WI38 (cell line): Measurements from ENCODE around the gene EFNB3.
A peak's percentile ranks its signal among the peaks of the same experiment; 100 is the strongest.

Source experiments
- H3K4me3 ChIP-seq: 2 replicates; pipeline ENCODE4 v1.5.1; 2011; ENCODE audit warnings: low read depth, mild to moderate bottlenecking, control low read depth, low read length
- CTCF ChIP-seq: IDR thresholded peaks from 2 replicates; pipeline ENCODE4 v1.5.1; 2012; ENCODE audit warnings: low read depth, mild to moderate bottlenecking, control low read depth, low read length

Gene EFNB3

GRCh38 chr17:7703584-7704479 is 1.2 kb upstream of the EFNB3 start:
- no peak overlapping the region for H3K4me3 ChIP-seq
- no peak for TF ChIP-seq CTCF

- TF ChIP-seq CTCF = no peak
- H3K4me3 ChIP-seq = peak overlapping the region; percentile 47
These were observed 560 bp downstream of the EFNB3 start for GRCh38 chr17:7705269-7706255.

GRCh38 chr17:7706631-7707354 is 1.8 kb downstream of the EFNB3 start:
- no peak for TF ChIP-seq CTCF
- H3K4me3 ChIP-seq = no peak overlapping the region

- TF ChIP-seq CTCF = no peak
- H3K4me3 ChIP-seq = no peak overlapping the region
These were observed 2.4 kb downstream of the EFNB3 start for GRCh38 chr17:7707446-7707845.

- no peak for TF ChIP-seq CTCF
- no peak overlapping the region for H3K4me3 ChIP-seq
These were observed 3.1 kb downstream of the EFNB3 start for GRCh38 chr17:7707858-7708750.

- H3K4me3 ChIP-seq = no peak overlapping the region
- no peak for TF ChIP-seq CTCF
These were observed 4.0 kb downstream of the EFNB3 start for GRCh38 chr17:7709031-7709430.
